Lung (tissue), 12 donors: ENCODE measurements around the gene CUBN. TPM values are rescaled to one million over a fixed set of nuclear protein-coding genes. Genes with fewer than 3 reads are reported as not detected.

ENCODE experiments used
- ATAC-seq: fragments of 200-7000 bp; cut with Tn5 transposase; one replicate; pipeline ENCODE4 v1.9.1; 2020; ENCODE audit warnings: moderate number of reproducible peaks; ENCODE audit not compliant: insufficient read depth, low FRiP score
- DNase-seq, 3 donors: peaks; one replicate each; pipeline ENCODE4 v3.0.0-alpha.2; 2013 to 2017
- H3K27ac ChIP-seq, 2 donors: one replicate each; pipeline ENCODE4 v1.5.1; 2013; ENCODE audit warnings: mild to moderate bottlenecking in 2 of 2, moderate library complexity in 2 of 2, control low read depth in 1 of 2, inconsistent platforms in 1 of 2, low read depth in 1 of 2, low read length in 1 of 2
- H3K27me3 ChIP-seq, 3 donors: one replicate each; pipeline ENCODE4 v1.5.1; 2013; ENCODE audit warnings: low read length in 2 of 3; ENCODE audit not compliant: control insufficient read depth in 3 of 3, insufficient read depth in 3 of 3
- H3K36me3 ChIP-seq, 4 donors: one replicate each; pipeline ENCODE4 v1.5.1; 2013; ENCODE audit warnings: low read length in 4 of 4, mild to moderate bottlenecking in 1 of 4, moderate library complexity in 1 of 4; ENCODE audit not compliant: control insufficient read depth in 4 of 4, insufficient read depth in 4 of 4
- H3K4me1 ChIP-seq, 5 donors: one replicate each; pipeline ENCODE4 v1.5.1; 2013; ENCODE audit warnings: low read length in 5 of 5, mild to moderate bottlenecking in 2 of 5, moderate library complexity in 1 of 5; ENCODE audit not compliant: control insufficient read depth in 5 of 5, insufficient read depth in 5 of 5
- H3K4me3 ChIP-seq: one replicate; pipeline ENCODE4 v1.5.1; 2013; ENCODE audit warnings: mild to moderate bottlenecking, control low read depth, moderate library complexity
- H3K9ac ChIP-seq, 2 donors: one replicate each; pipeline ENCODE4 v1.5.1; 2013; ENCODE audit warnings: low read length in 2 of 2, control low read depth in 1 of 2; ENCODE audit not compliant: insufficient read depth in 1 of 2
- H3K9me3 ChIP-seq, 4 donors: one replicate each; pipeline ENCODE4 v1.5.1; 2013; ENCODE audit warnings: low read length in 3 of 4, mild to moderate bottlenecking in 1 of 4, moderate library complexity in 1 of 4; ENCODE audit not compliant: control insufficient read depth in 4 of 4, insufficient read depth in 3 of 4
- WGBS, 2 donors: extraction: QIAGEN DNeasy Blood & Tissue Kit; methylation state at CpG; one replicate each; pipeline ENCODE4 v1.1.7; 2013; 5-methylcytosine and 5-hydroxymethylcytosine counted together
- polyA plus RNA-seq, 2 donors: library from polyadenylated mRNA; stranded (reverse); fragments of 200-250 nt; gene quantifications; one replicate each; pipeline ENCODE4 v1.2.1, GENCODE V29; 2013
- total RNA-seq, 2 donors: library from RNA; depleted of rRNA in 1 of 2; stranded (reverse); fragments of >200 nt in 1 of 2; gene quantifications; one replicate each; pipeline ENCODE4 v1.2.1, GENCODE V29; 2014 to 2021
- TF ChIP-seq, protein P1 (sequence below): IDR thresholded peaks from 2 replicates; pipeline ENCODE4 v1.5.1; 2012; ENCODE audit warnings: mild to moderate bottlenecking; ENCODE audit errors: control extremely low read depth, extremely low read depth
- donor health status: control.
- donor health status: control.
- donor health status: Bipolar disorder and iron deficiency.
- donor health status: healthy.
- donor health status: DM: yes; HTN: yes; CAD: no.

CUBN gene
- total and polyA plus RNA-seq, 4 donors, result 0.33 to 5.1 (median 1.0) TPM

DNA sequence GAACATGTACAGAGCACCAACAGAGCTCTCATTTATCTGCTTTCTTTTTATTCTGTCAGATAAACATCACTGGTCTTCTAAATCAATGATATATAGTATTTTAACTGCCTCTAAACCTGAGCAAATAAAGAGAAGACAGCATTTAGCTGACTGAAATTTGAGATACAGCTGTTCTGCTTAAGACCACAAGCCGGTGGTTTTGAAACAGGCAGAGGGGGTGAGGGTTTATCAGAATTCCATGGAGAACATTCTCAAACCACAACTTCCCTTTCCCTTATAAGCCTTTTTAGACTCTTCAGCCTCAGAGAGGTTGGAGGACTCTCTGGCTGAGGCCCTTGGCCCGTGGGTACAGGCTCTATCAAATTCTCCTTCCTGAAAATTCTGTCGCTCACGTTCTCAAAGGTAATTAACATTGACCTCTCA is 225.0 kb downstream of the CUBN start:
- H3K27ac ChIP-seq, result no peak overlapping the region
- H3K36me3 ChIP-seq, result no peaks in the 10 kb centered on the region
- H3K9me3 ChIP-seq, result no peaks in the 10 kb centered on the region
- no peak for ATAC-seq
- DNase-seq, result no peak
- no peak overlapping the region for H3K9ac ChIP-seq
- H3K4me3 ChIP-seq, result no peak overlapping the region
- no peaks in the 10 kb centered on the region for H3K27me3 ChIP-seq
- WGBS, 2 donors, result 32 to 63% methylated on average over 4 of the region's 4 CpGs
- H3K4me1 ChIP-seq, result no peaks in the 10 kb centered on the region
- TF ChIP-seq, protein P1, sequence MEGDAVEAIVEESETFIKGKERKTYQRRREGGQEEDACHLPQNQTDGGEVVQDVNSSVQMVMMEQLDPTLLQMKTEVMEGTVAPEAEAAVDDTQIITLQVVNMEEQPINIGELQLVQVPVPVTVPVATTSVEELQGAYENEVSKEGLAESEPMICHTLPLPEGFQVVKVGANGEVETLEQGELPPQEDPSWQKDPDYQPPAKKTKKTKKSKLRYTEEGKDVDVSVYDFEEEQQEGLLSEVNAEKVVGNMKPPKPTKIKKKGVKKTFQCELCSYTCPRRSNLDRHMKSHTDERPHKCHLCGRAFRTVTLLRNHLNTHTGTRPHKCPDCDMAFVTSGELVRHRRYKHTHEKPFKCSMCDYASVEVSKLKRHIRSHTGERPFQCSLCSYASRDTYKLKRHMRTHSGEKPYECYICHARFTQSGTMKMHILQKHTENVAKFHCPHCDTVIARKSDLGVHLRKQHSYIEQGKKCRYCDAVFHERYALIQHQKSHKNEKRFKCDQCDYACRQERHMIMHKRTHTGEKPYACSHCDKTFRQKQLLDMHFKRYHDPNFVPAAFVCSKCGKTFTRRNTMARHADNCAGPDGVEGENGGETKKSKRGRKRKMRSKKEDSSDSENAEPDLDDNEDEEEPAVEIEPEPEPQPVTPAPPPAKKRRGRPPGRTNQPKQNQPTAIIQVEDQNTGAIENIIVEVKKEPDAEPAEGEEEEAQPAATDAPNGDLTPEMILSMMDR, result no peak

DNA sequence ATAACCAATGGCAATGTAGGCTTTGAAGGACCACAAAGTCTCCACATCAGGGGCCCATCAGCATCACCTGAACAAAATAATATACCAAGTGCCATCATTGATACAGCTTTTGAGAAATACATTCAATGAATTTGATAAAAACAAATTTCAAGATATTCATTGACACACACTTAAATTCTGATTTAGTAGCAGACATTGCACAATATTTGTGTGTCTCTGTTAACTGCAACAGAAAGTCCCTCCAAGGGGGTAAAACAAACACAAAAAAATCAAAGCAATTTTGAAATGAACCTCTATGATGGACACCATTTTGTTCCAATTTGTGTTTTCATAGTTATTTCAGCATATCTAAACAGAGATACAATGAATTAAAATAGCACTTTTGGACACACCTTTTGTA is 225.6 kb downstream of the CUBN start:
- ATAC-seq (no peak), DNase-seq (no peak)
- no peak overlapping the region for H3K4me3 ChIP-seq
- H3K27ac ChIP-seq, result no peak overlapping the region
- H3K4me1 ChIP-seq, result no peaks in the 10 kb centered on the region
- H3K27me3 ChIP-seq, result no peaks in the 10 kb centered on the region
- no peaks in the 10 kb centered on the region for H3K36me3 ChIP-seq
- H3K9ac ChIP-seq, result no peak overlapping the region
- TF ChIP-seq, protein P1, result no peak
- no peaks in the 10 kb centered on the region for H3K9me3 ChIP-seq

DNA sequence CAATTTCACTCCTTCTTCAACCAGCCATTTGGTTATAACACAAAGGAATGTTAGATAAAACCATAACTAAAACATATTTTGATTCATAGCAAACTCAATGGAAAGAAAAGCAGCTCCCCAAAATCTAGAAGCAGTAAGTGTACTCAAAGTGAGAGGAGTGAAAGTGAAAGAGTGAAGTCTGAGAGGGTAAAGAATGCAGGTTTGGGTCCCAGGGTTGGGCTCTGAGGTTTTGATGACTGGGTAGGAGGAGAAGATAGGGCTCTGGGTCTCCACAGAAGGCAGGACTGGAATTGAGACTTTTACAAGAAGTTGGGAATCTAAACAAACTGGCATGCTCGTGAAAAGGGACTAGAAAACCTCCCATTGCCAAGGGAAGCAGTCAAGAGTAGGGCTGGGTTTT is 227.0 kb downstream of the CUBN start:
- TF ChIP-seq, protein P1, result no peak
- 85 to 91% methylated on average over 1 of the region's 1 CpG for WGBS, 2 donors

DNA sequence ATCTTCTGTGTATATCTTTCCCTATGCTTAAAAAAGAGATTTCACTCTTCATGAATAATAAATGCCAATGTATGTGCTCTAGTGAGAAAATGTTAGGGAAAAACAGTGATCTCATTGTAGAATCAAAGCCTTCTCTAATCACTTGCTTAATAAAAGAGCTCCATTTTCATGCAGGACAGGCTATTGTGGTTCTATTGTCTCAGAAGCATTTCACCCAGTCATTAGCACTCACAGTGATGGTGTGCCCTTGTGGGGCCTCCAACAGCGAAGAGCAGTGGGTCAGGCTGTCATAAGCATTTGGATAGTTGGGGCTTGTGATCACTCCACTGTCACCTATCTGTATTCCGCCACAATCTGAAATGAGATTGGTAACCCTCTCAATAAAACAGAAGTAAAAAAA is 228.5 kb downstream of the CUBN start:
- TF ChIP-seq, protein P1, result no peak
- Histone ChIP-seq H3K9me3 (no peaks in the 10 kb centered on the region), H3K27me3 (no peaks in the 10 kb centered on the region), H3K36me3 (no peaks in the 10 kb centered on the region), H3K4me1 (peaks cover 0 to 2% (median 0%) of the 10 kb centered on the region in 5 donors), H3K9ac (no peak overlapping the region), H3K4me3 (no peak overlapping the region), H3K27ac (no peak overlapping the region)
- DNase-seq (no peak), ATAC-seq (no peak)
- 48% methylated on average over 2 of the region's 2 CpGs for WGBS, 2 donors

More for the DNA sequence above, 227.0 kb downstream of the CUBN start:
- Histone ChIP-seq H3K27me3 (no peaks in the 10 kb centered on the region), H3K36me3 (no peaks in the 10 kb centered on the region), H3K4me1 (no peaks in the 10 kb centered on the region), H3K4me3 (no peak overlapping the region), H3K9me3 (no peaks in the 10 kb centered on the region), H3K27ac (no peak overlapping the region), H3K9ac (no peak overlapping the region)
- ATAC-seq (no peak), DNase-seq (no peak)
